ENCODE data around the gene AIMP1. TPM values are rescaled to one million over a fixed set of nuclear protein-coding genes. Genes with fewer than 3 reads are reported as not detected.

The AIMP1 gene
- total RNA-seq, 1 donor from 2014 or later, result 25.0 TPM

- H3K4me3 ChIP-seq (ENCODE audit: low read depth, low read length), result no peak overlapping the region
- TF ChIP-seq CTCF (conservative IDR thresholded peaks at IDR 0.05; ENCODE audit: low read depth, low read length), result no peak
These were observed 10.8 kb upstream of the AIMP1 start for GRCh38 chr4:106305435-106306055.

GRCh38 chr4:106306561-106306960 lies 9.8 kb upstream of the AIMP1 start:
- DNase-seq (ENCODE audit: low read depth), result no peak
- TF ChIP-seq CTCF (conservative IDR thresholded peaks at IDR 0.05; ENCODE audit: low read depth, low read length), result no peak
- no peak overlapping the region for H3K4me3 ChIP-seq (ENCODE audit: low read depth, low read length)

More at GRCh38 chr4:106305435-106306055, 10.8 kb upstream of the AIMP1 start:
- no peak for DNase-seq (ENCODE audit: low read depth)

- TF ChIP-seq CTCF (conservative IDR thresholded peaks at IDR 0.05; ENCODE audit: low read depth, low read length), result no peak
- no peak for DNase-seq (ENCODE audit: low read depth)
- no peak overlapping the region for H3K4me3 ChIP-seq (ENCODE audit: low read depth, low read length)
These were observed 4.0 kb upstream of the AIMP1 start for GRCh38 chr4:106312377-106312776.

GRCh38 chr4:106312997-106313522 lies 3.3 kb upstream of the AIMP1 start:
- no peak for TF ChIP-seq CTCF (conservative IDR thresholded peaks at IDR 0.05; ENCODE audit: low read depth, low read length)
- H3K4me3 ChIP-seq (ENCODE audit: low read depth, low read length), result no peak overlapping the region
- no peak for DNase-seq (ENCODE audit: low read depth)

- TF ChIP-seq CTCF (conservative IDR thresholded peaks at IDR 0.05; ENCODE audit: low read depth, low read length), result no peak
- H3K4me3 ChIP-seq (ENCODE audit: low read depth, low read length), result peak overlapping the region; percentile 94
- DNase-seq (ENCODE audit: low read depth), result no peak
These were observed 1.4 kb upstream of the AIMP1 start for GRCh38 chr4:106314960-106315359.

- DNase-seq (ENCODE audit: low read depth), result peak; percentile 15
- H3K4me3 ChIP-seq (ENCODE audit: low read depth, low read length), result peak overlapping the region; percentile 94
- TF ChIP-seq CTCF (conservative IDR thresholded peaks at IDR 0.05; ENCODE audit: low read depth, low read length), result no peak
These were observed 828 bp upstream of the AIMP1 start for GRCh38 chr4:106315476-106315967.
